GM15510 (cell line): ENCODE measurements around the gene SMCO4.

ENCODE experiments used
- POLR2A ChIP-seq: IDR thresholded peaks from 3 replicates; pipeline ENCODE4 v1.6.1; 2011; ENCODE audit warnings: borderline replicate concordance; ENCODE audit not compliant: insufficient read length; ENCODE audit errors: extremely low read depth

The SMCO4 gene

DNA sequence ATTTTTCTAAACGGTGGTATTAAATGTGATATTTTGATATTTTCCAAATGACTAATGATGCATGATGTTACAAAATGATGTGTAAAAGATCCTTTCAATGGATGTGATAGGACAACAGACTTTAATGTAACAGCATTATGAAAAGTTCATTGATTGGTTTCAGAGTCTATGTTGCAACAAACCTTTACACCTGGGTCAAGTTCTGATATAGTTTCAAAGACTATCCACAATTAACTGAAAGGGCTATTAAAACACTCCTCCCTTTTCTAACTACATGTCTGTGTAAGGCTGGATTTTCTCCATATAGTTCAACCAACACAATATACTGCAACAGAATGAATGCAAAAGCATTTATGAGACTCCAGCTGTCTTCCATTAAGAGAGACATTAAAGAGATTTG is 35.7 kb downstream of the SMCO4 start:
- TF ChIP-seq POLR2A, result no peak

DNA sequence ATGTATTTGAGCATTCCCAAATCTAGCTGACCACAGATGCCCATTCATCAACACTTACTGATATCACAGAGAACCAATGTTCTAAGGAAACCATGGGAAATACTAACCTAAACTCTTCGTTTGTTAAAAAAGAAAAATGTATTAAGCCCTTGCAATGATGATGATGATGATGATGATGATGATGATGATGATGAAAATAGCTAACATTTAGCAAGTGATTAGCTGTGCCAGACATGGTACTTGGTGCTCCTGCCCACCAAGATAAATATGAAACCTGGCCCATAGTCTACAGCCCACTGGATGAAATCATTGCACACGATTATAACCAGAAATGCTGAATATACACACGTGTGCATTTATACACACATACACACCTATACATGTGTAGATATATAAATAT is 37.5 kb downstream of the SMCO4 start:
- TF ChIP-seq POLR2A, result no peak

DNA sequence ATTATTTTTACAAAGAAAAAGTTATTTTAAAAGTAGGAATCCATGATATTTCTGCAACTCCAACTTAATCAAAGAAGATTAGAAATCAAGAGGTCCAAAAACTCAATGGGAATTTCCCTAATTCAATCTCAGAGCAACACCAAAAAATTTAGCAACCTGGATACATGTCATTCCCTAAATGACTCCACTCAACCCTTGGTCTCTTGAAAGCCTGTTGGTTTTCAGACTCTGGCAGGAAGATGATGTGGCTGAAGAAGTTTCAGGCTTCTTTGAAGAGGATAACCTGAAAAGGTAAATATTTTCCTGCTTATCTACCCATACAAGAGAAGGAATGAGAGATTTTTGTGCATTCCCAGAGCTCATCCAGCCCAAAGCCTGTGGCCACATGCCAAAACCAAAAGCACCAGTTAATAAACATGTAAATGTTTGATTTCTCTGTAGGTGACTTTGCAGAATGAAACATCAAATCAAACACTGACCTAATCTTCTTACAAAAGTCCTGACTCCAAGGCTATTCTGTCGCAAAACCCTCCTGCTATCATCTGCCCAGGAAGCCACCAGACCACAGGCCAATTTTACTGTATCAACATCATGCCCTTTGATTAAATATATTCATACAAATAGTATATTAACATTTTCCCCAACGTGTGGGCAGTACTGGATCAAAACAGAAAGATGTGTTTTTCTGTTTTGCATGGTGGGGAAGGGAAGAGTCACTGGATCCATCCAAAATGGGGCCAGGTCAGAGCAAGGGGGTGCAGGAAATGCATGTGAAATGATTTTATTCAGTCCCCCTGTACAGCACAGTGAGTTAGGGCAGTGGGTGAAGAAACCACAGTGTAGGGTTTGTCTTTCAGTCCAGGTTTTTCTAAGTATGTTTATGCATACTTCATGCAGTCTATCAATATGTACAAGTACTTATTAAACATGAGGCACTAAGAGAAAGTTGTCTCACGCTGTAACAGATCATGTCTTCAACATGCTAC is 38.8 kb downstream of the SMCO4 start:
- TF ChIP-seq POLR2A, result no peak

DNA sequence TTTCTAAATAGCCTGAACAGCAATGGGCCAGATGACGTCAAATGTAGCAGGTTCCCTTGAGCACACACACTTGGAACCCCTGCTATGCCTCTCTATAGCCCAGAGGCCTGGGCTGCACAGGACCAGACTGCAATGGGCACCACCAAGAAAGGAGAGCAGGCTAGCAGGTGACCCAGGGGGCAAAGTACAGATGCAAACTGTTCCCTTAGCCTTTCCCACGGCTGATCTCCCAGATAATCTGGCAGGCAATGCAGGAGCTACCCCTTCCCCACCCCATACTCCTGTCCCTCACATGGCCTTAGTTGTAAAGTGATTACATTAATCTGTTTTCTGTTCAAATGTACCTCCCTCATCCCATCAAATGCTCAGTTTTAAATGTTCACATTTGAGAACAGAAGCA is 41.3 kb downstream of the SMCO4 start:
- no peak for TF ChIP-seq POLR2A

DNA sequence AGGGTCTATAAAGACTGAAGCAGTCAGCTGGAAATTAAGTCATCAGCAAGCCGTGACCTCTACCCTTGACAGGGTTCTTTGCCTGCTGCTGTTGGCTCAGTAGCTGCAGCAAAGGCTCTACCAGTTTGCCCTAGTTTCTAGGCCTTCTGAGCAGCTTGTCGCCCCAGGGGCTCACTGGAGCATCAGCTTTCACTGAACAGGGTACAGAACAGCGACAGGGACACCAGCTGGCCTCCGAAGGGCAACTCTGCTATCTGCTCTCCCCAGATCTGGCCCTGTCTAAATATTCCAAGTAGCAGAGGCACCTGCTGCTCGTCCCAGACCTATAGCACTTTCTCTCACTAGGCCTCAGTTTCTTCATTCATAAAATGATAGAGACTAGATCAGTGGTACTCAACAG is 42.4 kb downstream of the SMCO4 start:
- no peak for TF ChIP-seq POLR2A

DNA sequence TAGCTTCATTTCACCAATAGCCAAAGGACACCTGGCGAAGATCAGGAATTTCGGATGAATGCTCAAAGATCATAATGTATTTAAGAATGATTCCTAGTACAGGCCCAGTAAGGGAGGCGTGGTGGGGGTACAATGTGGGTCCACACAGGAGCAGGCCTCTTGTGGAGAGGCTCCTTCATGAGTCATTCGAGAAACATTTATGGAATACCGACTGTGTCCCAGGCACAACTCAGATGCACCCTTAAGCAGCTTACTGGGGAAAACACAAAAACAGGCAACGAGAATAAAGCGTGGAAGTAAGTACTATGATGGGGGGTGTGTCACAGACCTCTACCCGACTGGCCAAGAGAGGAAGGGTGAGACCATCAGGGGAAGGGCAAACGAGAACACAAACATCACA is 44.5 kb downstream of the SMCO4 start:
- TF ChIP-seq POLR2A, result no peak

DNA sequence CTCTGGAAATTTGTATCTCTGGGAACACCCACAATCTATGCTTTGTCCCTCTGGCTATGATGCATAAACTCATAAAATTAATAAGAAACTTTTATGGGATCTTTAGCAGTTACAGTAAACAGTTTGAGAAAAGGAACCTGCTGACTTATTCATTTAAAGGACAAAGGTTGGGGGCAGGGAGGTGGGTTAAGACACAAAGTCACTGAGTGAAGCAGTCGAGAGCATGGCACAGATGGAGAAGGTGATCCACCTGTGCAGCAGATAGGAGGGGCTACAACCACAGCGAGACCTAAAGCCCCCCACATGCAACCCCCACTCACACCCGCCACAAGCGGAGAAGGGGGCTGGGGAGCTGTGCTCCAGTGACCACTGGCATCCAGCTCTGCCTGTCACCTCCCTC is 45.0 kb downstream of the SMCO4 start:
- no peak for TF ChIP-seq POLR2A

DNA sequence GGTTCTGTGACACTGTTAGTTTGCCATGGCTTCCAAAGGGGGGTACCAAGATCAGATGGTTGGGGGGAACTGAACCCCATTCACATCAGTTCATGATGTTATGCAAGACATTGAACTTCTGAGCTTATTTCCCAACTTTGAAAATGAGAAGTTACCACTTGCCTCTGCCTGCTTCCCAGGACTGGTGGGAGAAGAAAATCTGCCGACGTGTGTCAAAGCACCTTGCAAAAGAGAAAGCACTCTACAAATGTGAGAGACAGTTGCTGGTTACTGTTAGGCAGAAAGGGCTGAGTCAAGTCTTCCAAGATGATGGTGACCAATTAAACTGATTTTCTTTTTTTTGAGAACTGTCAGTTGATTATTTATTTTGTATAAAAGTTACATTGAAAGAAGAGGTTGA is 45.6 kb downstream of the SMCO4 start:
- no peak for TF ChIP-seq POLR2A

DNA sequence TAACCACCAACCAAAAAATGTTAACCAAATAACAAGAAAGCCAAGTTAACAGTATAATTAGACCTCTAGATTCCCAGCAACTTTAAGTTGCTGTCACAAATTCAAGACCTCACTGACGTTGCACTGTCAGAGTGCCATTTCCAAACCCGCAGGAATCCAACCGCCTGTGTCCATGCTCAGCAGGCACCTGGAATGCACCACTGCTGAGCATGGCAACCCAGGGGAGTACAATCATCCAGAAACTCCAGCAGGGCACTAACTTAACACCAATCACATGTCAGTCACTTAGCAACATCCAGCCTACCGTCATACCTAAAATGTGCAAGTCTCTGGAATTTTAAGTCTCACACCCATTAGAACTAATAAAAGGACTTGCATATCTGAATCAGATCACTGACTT is 48.8 kb downstream of the SMCO4 start:
- no peak for TF ChIP-seq POLR2A

DNA sequence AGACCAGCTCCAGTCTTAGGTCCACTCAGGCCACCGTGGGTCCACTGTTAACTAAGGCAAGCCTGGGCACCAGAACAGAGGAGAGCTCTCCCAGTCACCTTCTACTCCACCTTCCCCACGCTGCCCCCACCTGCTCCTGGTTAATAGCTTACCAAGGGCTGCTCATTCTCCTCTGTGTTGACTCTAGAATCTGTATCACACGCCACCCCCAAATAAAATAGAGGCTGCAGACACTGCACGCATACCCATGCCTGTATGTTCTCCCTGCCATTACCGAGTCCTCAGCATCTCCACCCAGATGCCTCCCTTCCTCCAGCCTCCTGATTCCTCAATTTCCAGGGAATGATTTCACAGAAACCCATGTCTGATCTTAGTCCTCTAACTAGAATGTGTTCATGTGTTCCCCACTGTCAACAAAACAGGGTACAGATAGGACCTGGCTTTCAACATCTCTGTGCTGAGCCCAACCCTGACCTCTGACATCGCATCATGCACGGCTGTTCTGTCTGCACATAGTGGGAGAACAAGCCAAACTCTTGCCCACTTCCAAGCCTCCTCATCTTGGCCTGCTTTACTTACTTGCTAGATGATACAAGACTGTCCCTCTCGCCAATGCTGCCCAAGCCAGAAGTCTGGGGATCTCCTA is 49.8 kb downstream of the SMCO4 start:
- no peak for TF ChIP-seq POLR2A

DNA sequence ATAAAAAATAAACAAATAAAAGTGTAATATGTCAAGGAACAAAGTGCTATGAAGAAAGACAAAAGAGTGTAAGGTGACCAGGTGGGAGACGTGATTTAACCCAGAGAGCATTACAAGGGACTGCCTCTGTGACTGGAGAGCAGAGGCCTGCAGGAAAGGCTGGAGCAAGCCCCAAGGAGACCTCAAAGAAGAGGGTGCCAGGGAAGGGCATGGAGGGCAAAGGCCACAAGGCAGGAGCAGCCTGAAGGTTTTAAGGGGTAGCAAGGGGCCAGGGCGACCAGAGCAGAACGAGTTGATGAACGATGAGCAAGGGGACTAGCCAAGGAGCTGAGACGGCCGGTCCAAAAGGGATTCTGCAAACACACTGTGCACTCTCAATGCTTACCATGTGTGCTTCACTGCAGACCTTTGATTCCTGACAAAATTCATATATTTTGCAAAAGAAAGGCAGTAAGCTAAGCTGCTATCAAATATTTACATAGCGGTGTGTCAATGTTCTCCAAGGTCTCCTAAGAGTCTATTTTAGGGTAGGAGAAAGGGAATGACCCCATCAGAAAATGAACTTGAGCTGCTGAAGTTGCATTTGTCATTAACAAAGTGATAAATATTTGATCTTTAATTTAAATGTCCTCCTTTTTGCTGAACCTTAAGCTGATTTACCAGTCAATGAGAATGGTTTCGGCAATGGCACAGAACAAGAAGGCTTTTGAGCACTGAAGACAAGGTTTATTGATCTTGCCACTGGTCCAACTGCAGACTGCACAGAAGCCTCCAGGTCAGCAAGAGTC is 50.5 kb downstream of the SMCO4 start:
- TF ChIP-seq POLR2A, result no peak

DNA sequence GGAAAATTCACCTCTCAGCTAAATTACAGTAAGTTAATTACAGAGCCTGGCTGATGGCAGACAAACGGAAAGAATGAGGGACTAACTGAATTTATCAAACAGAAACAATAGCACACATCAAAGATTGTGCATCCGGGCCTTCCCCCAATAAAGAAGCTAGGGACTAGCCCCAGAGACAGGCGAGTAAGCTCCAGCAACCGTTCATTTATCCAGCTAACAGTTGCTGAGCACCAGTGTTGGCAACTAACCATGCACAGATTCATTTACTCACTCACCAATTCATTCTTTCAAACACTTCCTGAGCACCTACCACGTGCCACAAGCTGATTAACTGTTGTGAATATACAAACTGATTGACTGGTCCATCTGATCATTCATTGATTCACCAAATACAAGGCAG is 51.2 kb downstream of the SMCO4 start:
- no peak for TF ChIP-seq POLR2A

DNA sequence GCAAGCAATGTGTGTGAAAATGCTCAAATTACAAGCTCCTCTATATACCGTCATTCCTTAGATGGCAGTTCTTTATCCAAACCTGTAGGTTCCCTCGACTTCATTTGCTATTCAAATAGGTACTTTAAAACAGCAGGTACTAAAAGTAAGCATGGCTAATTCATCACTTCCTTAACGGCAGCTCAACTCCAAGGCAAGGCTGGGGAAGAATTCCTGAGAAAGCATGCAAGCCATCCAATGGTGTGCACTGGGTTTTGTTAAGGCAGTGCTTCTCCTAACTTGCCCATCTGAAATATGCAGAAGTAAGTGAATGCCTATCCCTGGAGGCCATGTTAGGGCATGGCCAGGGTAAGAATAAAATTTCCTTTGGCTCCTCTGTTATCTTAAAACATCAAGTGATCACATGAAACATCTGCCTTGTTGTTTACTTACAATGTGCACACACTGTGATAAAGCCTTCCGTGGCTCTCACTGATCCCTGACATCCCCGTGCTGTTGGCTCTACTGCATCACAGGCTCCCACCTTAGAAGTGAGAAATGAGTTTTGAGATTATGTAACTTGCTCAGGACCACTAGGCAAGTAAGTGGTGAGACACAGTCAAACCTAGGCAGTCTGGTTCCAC is 52.1 kb downstream of the SMCO4 start:
- TF ChIP-seq POLR2A, result no peak

DNA sequence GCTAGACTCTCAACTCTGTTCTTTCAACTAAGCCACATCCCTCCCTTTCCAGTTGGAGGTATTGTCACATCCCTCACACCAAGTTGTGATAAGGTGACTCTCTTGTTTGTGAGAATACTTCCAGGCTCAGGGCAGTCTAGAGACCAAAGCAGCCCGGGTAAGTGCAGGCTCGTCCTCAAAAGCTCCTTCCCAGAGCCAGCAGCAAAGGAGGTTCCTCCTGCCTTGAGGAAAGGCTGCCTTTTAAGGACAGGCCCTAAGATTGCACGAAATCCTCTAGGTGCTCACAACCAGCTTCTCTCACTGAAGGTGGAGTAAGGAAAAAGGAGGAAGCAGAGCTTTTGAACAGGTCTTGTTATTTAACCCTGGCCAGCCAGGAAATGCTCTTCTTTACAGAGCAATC is 53.4 kb downstream of the SMCO4 start:
- TF ChIP-seq POLR2A, result no peak

DNA sequence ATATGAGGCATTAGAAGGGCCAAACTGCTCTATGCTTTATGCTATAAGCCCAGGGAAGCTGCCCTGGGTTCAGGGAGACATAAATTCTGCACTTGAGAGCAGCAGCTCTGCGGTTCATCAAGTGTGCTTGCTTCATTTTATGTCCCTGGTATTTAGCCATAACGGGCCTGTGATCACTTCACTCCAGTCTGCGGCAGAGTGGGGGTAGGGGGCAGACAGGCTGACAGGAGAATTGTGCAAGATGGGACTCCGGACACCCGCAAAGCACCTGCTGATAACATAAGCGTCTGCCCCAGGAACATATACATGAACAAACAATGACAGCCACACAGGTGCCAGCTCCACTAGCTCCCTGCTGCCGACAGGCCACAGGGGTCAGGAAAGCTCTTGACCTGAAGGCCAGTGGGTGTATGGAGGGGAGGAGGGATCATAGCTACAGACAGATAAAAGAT is 56.1 kb downstream of the SMCO4 start:
- TF ChIP-seq POLR2A, result no peak
